OCI-M1 (cell line): ENCODE data around the gene SYT1.

Experiments
- DNase-seq: peaks from one replicate; lab custom pipeline; 2025; lab: John Stamatoyannopoulos, UW

Gene SYT1

DNA sequence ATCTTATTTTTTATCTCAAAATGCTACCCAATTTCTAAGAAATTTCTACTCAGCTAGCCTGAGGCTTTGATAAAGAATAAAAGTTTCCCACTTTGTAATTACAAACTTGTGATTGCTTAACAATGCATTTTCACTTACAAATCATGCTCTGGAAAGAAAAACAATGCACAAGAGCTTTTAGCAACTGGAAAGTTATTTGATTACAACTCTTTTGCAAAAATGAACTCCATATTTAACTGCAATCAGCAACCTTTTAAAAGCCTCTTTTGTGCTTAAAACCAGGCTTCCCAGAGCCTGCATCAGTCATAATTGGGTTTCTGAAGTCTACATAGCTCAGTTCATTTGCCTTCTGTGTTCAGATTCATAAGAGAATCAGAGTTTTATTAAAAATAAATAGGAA lies 431.0 kb downstream of the SYT1 start:
- DNase-seq: no peak

- DNase-seq: no peak
Observed at GRCh38 chr12:79296133-79296532, 431.6 kb downstream of the SYT1 start.

DNA sequence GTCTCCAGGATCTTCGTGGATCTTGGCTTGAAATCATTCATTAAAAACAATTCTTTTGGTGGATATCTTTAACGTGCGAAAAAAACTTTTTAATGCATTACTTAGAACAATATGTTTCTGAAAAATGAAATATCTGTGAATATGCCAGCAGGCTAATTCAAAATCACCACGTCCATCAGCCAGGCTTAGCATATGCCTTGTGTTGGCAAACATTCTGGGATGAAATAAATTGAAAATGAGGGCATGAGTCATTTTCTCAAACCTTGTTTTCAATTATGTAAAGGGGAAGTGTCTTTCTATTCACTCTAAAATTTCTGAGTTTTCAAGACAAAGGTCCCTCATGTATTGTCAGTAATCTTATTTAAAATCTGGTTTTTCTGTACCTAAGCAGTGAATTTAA lies 432.3 kb downstream of the SYT1 start:
- DNase-seq: no peak

DNA sequence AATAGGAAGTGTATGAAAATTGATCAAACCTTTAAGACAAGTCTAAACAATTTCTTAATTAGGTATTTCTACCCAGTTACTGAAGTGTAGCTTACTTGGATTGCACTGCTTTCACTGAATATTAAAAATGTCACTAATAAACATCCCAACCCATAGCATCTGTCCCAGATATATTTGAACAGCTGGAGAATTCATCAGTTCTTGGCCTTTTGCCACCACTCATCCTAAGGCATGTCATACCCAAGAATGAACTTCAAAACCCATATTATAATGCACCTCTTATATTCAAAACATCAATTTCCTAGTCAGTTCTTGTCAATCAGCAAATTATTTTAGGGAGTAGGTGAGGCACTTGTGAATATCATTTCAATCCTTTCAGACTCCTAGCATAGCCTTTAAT lies 433.9 kb downstream of the SYT1 start:
- DNase-seq: no peak

DNA sequence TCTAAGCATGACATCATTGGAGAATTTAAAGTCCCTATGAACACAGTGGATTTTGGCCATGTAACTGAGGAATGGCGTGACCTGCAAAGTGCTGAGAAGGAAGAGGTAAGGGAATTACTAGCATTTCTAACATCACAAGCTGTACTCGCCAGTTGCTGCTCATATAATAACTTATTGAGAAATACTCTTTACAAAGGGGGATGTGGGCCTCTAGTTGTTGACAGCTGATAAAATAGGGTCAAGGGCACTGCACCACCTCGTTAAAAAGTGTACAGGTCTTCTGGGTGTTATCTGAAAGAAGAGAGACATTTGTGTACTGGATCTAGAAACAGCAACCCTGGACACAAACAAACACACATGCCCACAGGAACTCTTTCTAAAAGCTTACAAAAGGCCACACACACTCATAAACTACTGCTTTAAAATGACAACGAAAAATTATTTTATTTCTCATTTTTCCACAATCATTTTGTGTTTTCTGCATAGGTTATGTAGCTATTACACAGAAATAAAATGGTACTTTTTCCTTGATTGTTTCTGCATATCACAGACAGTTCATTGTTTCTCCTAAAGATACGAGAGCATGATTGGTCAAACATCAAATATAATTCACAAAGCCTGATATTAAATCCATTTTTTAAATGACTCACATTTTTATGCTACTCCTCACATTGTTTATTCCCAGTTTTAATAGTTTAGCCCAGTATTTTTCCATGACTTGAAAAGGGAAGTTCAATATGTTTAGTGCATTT lies 435.0 kb downstream of the SYT1 start:
- DNase-seq: no peak

- no peak for DNase-seq
Observed at GRCh38 chr12:79300199-79300568, 435.6 kb downstream of the SYT1 start.

DNA sequence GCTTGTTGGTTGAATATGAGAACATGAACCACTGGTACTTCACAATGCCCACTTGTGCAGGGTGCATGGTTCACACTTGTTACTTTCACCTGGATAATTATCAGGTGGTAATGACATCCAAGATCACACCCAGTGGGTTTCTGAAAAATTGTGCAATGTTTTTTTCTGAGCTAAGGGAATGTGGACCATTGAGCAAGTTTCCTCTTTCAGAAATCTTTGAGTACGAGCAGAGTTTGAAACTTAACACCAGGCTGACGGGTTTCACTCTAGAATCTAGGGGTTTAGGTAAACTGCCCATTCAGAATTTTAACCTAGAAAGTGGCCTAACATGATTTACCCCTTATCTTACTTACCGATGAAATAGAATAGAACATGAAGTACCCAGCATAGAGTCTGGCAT lies 436.6 kb downstream of the SYT1 start:
- DNase-seq: no peak

DNA sequence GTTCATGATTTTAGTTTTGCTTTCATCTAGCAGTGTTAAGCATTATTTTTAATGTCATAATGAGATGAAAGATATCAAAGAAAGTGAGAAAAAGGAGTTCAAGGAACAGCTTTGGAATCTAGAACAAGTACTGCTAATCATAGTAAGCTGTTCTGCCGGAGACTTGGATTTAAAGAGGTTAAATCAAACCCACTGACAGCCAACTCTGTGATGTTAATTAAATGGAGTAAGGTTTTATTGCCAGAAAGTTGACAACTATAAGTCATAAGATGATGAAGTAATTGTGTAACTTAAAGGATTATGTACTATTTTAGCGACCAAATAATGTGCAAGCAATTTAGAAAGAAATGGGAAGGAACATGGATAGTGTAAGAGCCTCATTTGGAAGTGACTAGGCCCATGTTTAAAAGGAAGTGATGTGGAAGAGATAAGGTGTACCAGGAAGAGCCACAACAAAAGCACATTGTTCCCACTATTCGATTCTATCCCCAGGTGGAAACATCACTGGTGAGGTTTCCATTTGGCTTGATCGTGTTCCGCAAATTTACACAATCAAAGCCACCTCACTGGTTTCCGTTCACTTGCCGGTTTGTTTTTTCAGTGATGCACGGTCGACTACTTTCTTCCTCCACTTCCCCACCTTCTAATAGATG lies 437.7 kb downstream of the SYT1 start:
- no peak for DNase-seq

- DNase-seq: no peak
Observed at GRCh38 chr12:79307340-79307739, 442.8 kb downstream of the SYT1 start.

GRCh38 chr12:79309039-79309438 lies 444.5 kb downstream of the SYT1 start:
- DNase-seq: no peak

- DNase-seq: no peak
Observed at GRCh38 chr12:79317179-79317847, 452.7 kb downstream of the SYT1 start.

- no peak for DNase-seq
Observed at GRCh38 chr12:79322905-79323304, 458.3 kb downstream of the SYT1 start.

DNA sequence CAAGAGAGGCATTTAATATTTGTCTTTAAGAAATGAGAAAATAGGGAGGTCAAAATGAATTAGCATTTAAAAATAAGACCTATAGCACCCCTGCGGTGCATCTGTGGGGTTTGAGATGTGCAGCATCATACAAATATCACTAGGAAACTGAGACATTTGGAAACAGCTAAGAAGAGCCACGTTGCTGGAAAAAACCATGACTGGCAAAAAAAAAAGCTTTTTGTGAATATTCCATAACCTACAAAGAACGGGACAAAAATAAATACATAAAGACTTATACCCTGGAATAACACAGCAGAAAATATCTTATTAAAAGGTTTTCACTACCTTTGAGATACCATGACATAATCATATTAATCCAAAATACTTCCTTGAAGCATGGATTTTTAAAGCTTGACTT lies 460.0 kb downstream of the SYT1 start:
- no peak for DNase-seq

GRCh38 chr12:79326222-79326621 lies 461.6 kb downstream of the SYT1 start:
- no peak for DNase-seq

- no peak for DNase-seq
Observed at GRCh38 chr12:79326663-79327062, 462.1 kb downstream of the SYT1 start.

GRCh38 chr12:79327465-79327864 lies 462.9 kb downstream of the SYT1 start:
- no peak for DNase-seq

- DNase-seq: no peak
Observed at GRCh38 chr12:79329933-79330332, 465.4 kb downstream of the SYT1 start.

GRCh38 chr12:79331870-79332269 lies 467.3 kb downstream of the SYT1 start:
- no peak for DNase-seq

- no peak for DNase-seq
Observed at GRCh38 chr12:79333144-79333543, 468.6 kb downstream of the SYT1 start.

- DNase-seq: no peak
Observed at GRCh38 chr12:79337662-79338290, 473.2 kb downstream of the SYT1 start.

DNA sequence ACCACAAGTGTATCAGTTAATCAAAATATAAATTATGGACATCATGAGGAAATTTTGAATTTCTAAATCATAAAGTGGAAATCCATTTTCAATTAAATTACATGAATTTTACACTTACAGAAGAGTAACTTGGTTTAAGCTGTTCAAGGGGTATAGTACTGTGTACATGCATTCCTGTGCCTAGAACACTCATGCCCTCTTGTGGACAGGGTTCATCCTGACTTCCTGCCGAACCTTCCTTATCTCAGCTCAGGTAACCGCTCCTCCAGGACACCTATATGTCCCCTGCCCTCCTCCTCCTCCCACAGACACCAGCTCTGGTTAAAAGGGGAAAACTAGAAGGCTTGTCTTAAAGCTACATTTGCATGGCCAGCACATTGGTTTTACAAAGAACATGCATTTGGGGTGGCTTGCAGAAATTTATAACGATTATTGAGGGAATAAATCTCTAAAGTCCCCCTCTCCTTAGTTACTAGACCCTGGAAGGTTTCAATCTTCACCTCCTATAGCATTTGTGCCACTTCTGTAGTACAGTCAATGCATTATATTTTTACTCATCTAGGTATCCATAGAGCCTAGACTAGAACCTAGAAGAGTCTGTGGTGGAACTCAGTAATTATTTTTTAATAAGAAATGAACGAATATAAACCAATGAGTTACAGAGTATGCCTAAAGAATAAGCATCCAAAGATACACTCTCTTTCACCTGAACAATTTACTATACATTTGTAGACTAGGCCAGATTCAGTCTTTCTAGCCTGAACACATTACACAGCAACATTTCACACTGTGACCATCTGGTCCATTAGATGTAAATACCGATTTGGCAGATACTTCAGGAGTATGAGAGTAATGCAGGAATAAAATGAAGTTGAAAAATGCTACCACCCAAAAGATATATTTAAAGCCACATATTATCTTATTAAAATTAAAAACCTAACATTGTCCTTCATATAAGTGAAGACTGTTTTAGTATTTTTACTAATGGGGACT lies 480.6 kb downstream of the SYT1 start:
- DNase-seq: peak; percentile 67

GRCh38 chr12:79347866-79348265 lies 483.3 kb downstream of the SYT1 start:
- peak; percentile 56 for DNase-seq
